Osteoblast (primary cell): ENCODE data around the gene ASPHD2. TPM values are rescaled to one million over a fixed set of nuclear protein-coding genes. Genes with fewer than 3 reads are reported as not detected.

Experiments used
- DNase-seq: peaks from one replicate; pipeline ENCODE4 v3.0.0; 2011; ENCODE audit warnings: low spot score, mixed read lengths; ENCODE audit not compliant: insufficient read length; ENCODE audit errors: missing footprints
- H2AFZ ChIP-seq: 2 replicates; pipeline ENCODE4 v1.6.0; 2011; ENCODE audit warnings: mild to moderate bottlenecking, low read length
- H3K27ac ChIP-seq: 2 replicates; pipeline ENCODE4 v1.5.1; 2011; ENCODE audit warnings: mild to moderate bottlenecking, low read depth, low read length, moderate library complexity
- H3K27me3 ChIP-seq: 2 replicates; pipeline ENCODE4 v1.6.0; 2012; ENCODE audit warnings: mild to moderate bottlenecking, control low read depth, inconsistent platforms, low read length, moderate library complexity; ENCODE audit not compliant: insufficient read depth
- H3K36me3 ChIP-seq: 2 replicates; pipeline ENCODE4 v1.5.1; 2011; ENCODE audit warnings: mild to moderate bottlenecking, low read length, control low read depth, moderate library complexity; ENCODE audit not compliant: insufficient read depth
- H3K4me1 ChIP-seq: 2 replicates; pipeline ENCODE4 v1.5.1; 2011; ENCODE audit warnings: mild to moderate bottlenecking, low read length, control low read depth, moderate library complexity; ENCODE audit not compliant: insufficient read depth
- H3K4me2 ChIP-seq: 2 replicates; pipeline ENCODE4 v1.6.0; 2011; ENCODE audit warnings: mild to moderate bottlenecking, low read length; ENCODE audit not compliant: insufficient read depth
- H3K4me3 ChIP-seq: fragments of 200-600 bp; sonication (generic); 3 replicates; pipeline ENCODE4 v1.5.1; 2012; ENCODE audit warnings: mild to moderate bottlenecking, low read length, inconsistent platforms; ENCODE audit not compliant: insufficient read depth
- H3K79me2 ChIP-seq: 2 replicates; pipeline ENCODE4 v1.6.0; 2012; ENCODE audit warnings: mild to moderate bottlenecking, low read length, control low read depth, inconsistent platforms; ENCODE audit not compliant: insufficient read depth
- H3K9me3 ChIP-seq: 2 replicates; pipeline ENCODE4 v1.5.1; 2011; ENCODE audit warnings: low read depth, low read length, control low read depth
- H4K20me1 ChIP-seq: 2 replicates; pipeline ENCODE4 v1.6.0; 2012; ENCODE audit warnings: mild to moderate bottlenecking, low read length, control low read depth; ENCODE audit not compliant: insufficient read depth
- CTCF ChIP-seq: IDR thresholded peaks from 2 replicates; pipeline ENCODE4 v1.5.1; 2011; ENCODE audit warnings: mild to moderate bottlenecking, low read depth, low read length, moderate library complexity; ENCODE audit errors: extremely low read depth
- total RNA-seq: library from RNA; depleted of rRNA; stranded (reverse); fragments of >200 nt; gene quantifications from 2 replicates; pipeline ENCODE4 v1.2.3, GENCODE V29; 2012

The ASPHD2 gene
- total RNA-seq, 1 donor: 6.2 TPM

GRCh38 chr22:26431261-26431995 lies 2.4 kb downstream of the ASPHD2 start:
- Histone ChIP-seq H3K27me3 (peaks cover 18% of the 10 kb centered on the region), H3K79me2 (no peaks in the 10 kb centered on the region), H4K20me1 (peaks cover 2% of the 10 kb centered on the region), H3K27ac (no peak overlapping the region), H2AFZ (no peak overlapping the region), H3K4me3 (no peak overlapping the region), H3K4me1 (peaks cover 5% of the 10 kb centered on the region), H3K4me2 (no peak overlapping the region), H3K9me3 (no peaks in the 10 kb centered on the region), H3K36me3 (no peaks in the 10 kb centered on the region)
- DNase-seq: no peak
- TF ChIP-seq CTCF: no peak

- Histone ChIP-seq H3K4me3 (no peak overlapping the region), H3K79me2 (no peaks in the 10 kb centered on the region), H3K4me1 (peaks cover 5% of the 10 kb centered on the region), H4K20me1 (peaks cover 2% of the 10 kb centered on the region), H3K27me3 (peaks cover 12% of the 10 kb centered on the region), H3K36me3 (no peaks in the 10 kb centered on the region), H2AFZ (no peak overlapping the region), H3K4me2 (no peak overlapping the region), H3K27ac (no peak overlapping the region), H3K9me3 (no peaks in the 10 kb centered on the region)
- DNase-seq: no peak
- no peak for TF ChIP-seq CTCF
These were observed 3.7 kb downstream of the ASPHD2 start for GRCh38 chr22:26432619-26433311.

- peaks cover 2% of the 10 kb centered on the region for H4K20me1 ChIP-seq
- H3K9me3 ChIP-seq: no peaks in the 10 kb centered on the region
- no peaks in the 10 kb centered on the region for H3K4me1 ChIP-seq
- H3K27ac ChIP-seq: no peak overlapping the region
- peaks cover 12% of the 10 kb centered on the region for H3K27me3 ChIP-seq
- TF ChIP-seq CTCF: no peak
- H2AFZ ChIP-seq: no peak overlapping the region
- H3K36me3 ChIP-seq: no peaks in the 10 kb centered on the region
- DNase-seq: no peak
- no peak overlapping the region for H3K4me3 ChIP-seq
- H3K4me2 ChIP-seq: no peak overlapping the region
- H3K79me2 ChIP-seq: no peaks in the 10 kb centered on the region
These were observed 4.7 kb downstream of the ASPHD2 start for GRCh38 chr22:26433805-26434204.
